GM12878 (cell line): ENCODE measurements around the gene DENND1A. TPM values are rescaled to one million over a fixed set of nuclear protein-coding genes. Genes with fewer than 3 reads are reported as not detected.

Source experiments
- ATAC-seq: fragments of 200-7000 bp; cut with Tn5 transposase; 3 replicates; pipeline ENCODE4 v1.9.1; 2020; ENCODE audit warnings: mild to moderate bottlenecking, moderate library complexity
- BruUV-seq: library from RNA; stranded (reverse); fragments of 400-500 nt; replicated peaks from 2 replicates; lab custom pipeline; 2021; lab: Mats Ljungman, UMichigan
- CTCF ChIA-PET: fragments of 300-600 bp; sonication (Branson Sonifier 250); formaldehyde crosslinking; extraction: SDS; loops from one replicate; lab custom pipeline; 2021; ENCODE audit warnings: inconsistent platforms; lab: Yijun Ruan, JAX
- POLR2A ChIA-PET: fragments of 350-600 bp; formaldehyde crosslinking; extraction: SDS; loops from one replicate; lab custom pipeline; 2021; ENCODE audit warnings: inconsistent platforms; lab: Charles Lee
- RAD21 ChIA-PET: fragments of 300-600 bp; sonication (Branson Sonifier 250); formaldehyde crosslinking; loops from one replicate; lab custom pipeline; 2023; ENCODE audit warnings: antibody characterized with exemption; ENCODE audit not compliant: unreplicated experiment; lab: Charles Lee
- SMC1A ChIA-PET: fragments of 300-600 bp; sonication (Branson Sonifier 250); formaldehyde crosslinking; loops from one replicate; lab custom pipeline; 2023; ENCODE audit not compliant: unreplicated experiment, uncharacterized antibody; lab: Charles Lee
- DNase-seq: peaks from one replicate; pipeline ENCODE4 v3.0.0-alpha.2; 2011; ENCODE audit warnings: low read depth, low spot score
- FAIRE-seq: peaks from 3 replicates; lab custom pipeline; 2011; peaks lifted over from hg19 to GRCh38; lab: Jason Lieb, UNC
- H2AFZ ChIP-seq: 2 replicates; pipeline ENCODE4 v1.6.0; 2011; ENCODE audit warnings: low read depth, low read length, control low read depth; ENCODE audit not compliant: control insufficient read depth
- H3K27ac ChIP-seq: 2 replicates; pipeline ENCODE4 v1.5.1; 2011; ENCODE audit warnings: control low read depth; ENCODE audit not compliant: control insufficient read depth, insufficient read depth
- H3K27me3 ChIP-seq, 2 experiments: replicated peaks in 1 of 2; 2 replicates each; pipeline versions ENCODE4 v1.6.0 to v1.6.1; 2011; ENCODE audit warnings: low read length in 1 of 2; ENCODE audit not compliant: control insufficient read depth in 2 of 2, insufficient read depth in 2 of 2
- H3K36me3 ChIP-seq, 2 experiments: 2 replicates each; pipeline ENCODE4 v1.5.1; 2011; ENCODE audit warnings: low read length in 1 of 2; ENCODE audit not compliant: control insufficient read depth in 2 of 2, insufficient read depth in 2 of 2
- H3K4me1 ChIP-seq: 2 replicates; pipeline ENCODE4 v1.6.1; 2011; ENCODE audit warnings: mild to moderate bottlenecking, low read length, moderate library complexity, mixed read lengths; ENCODE audit not compliant: control insufficient read depth, insufficient read depth
- H3K4me2 ChIP-seq: 2 replicates; pipeline ENCODE4 v1.6.0; 2011; ENCODE audit warnings: control low read depth; ENCODE audit not compliant: control insufficient read depth, insufficient read depth
- H3K4me3 ChIP-seq: fragments of 200-600 bp; sonication (generic); 2 replicates; pipeline ENCODE4 v1.5.1; 2016
- H3K79me2 ChIP-seq: 2 replicates; pipeline ENCODE4 v1.6.0; 2011; ENCODE audit warnings: low read length; ENCODE audit not compliant: control insufficient read depth, insufficient read depth
- H3K9ac ChIP-seq: 2 replicates; pipeline ENCODE4 v1.8.0; 2011; ENCODE audit warnings: low read length, control low read depth, mixed read lengths; ENCODE audit not compliant: control insufficient read depth, insufficient read depth
- H3K9me3 ChIP-seq: replicated peaks from 3 replicates; pipeline ENCODE4 v1.5.1; 2011; ENCODE audit warnings: mild to moderate bottlenecking, low read length; ENCODE audit not compliant: control insufficient read depth, insufficient read depth
- H4K20me1 ChIP-seq: 2 replicates; pipeline ENCODE4 v1.6.0; 2011; ENCODE audit not compliant: control insufficient read depth, insufficient read depth
- ATF7 ChIP-seq: fragments of 450-650 bp; IDR thresholded peaks from 2 replicates; pipeline ENCODE4 v1.6.1; 2016; ENCODE audit warnings: low read depth, mild to moderate bottlenecking
- BCL3 ChIP-seq: IDR thresholded peaks from 2 replicates; pipeline ENCODE4 v1.6.1; 2011; ENCODE audit warnings: borderline replicate concordance, low read depth, mild to moderate bottlenecking, moderate library complexity, low read length; ENCODE audit not compliant: insufficient read depth, poor library complexity, severe bottlenecking
- CBX5 ChIP-seq: sonication (generic); IDR thresholded peaks from 2 replicates; pipeline ENCODE4 v1.6.1; 2016; ENCODE audit warnings: low read depth, moderate library complexity, mild to moderate bottlenecking, inconsistent platforms
- EGR1 ChIP-seq, 2 experiments: IDR thresholded peaks; 1 replicate in 1 of 2; 2 replicates in 1 of 2; pipeline ENCODE4 v1.6.1; 2011 to 2012; ENCODE audit warnings: low read depth in 2 of 2, low read length in 2 of 2, borderline replicate concordance in 1 of 2, mild to moderate bottlenecking in 1 of 2, moderate library complexity in 1 of 2
- IRF3 ChIP-seq: fragments of 450-650 bp; IDR thresholded peaks from 2 replicates; pipeline ENCODE4 v1.6.1; 2014; ENCODE audit warnings: mild to moderate bottlenecking
- KLF5 ChIP-seq: fragments of 450-650 bp; IDR thresholded peaks from 2 replicates; pipeline ENCODE4 v1.6.1; 2014; ENCODE audit warnings: mild to moderate bottlenecking; ENCODE audit not compliant: partially characterized antibody
- PRDM15 ChIP-seq: fragments of 450-650 bp; formaldehyde crosslinking; IDR thresholded peaks from 2 replicates; pipeline ENCODE4 v1.4.0; 2020; ENCODE audit warnings: mild to moderate bottlenecking, moderate library complexity
- RCOR1 ChIP-seq: conservative IDR thresholded peaks from 2 replicates; pipeline ENCODE4 v1.6.1; 2012; ENCODE audit warnings: low read depth, low read length, improper control_type of control experiment
- SPI1 ChIP-seq: IDR thresholded peaks from 2 replicates; pipeline ENCODE4 v1.6.1; 2011; ENCODE audit warnings: low read depth, mild to moderate bottlenecking, low read length, moderate library complexity, borderline replicate concordance; ENCODE audit not compliant: insufficient read depth
- SREBF2 ChIP-seq: IDR thresholded peaks from 2 replicates; pipeline ENCODE4 v1.6.1; 2012; ENCODE audit warnings: mild to moderate bottlenecking, low read length
- ZNF622 ChIP-seq: fragments of 450-650 bp; IDR thresholded peaks from 2 replicates; pipeline ENCODE4 v1.6.1; 2017; ENCODE audit warnings: mild to moderate bottlenecking, inconsistent platforms
- WGBS: methylation state at CpG from one replicate; pipeline ENCODE4 v1.1.6; 2016; ENCODE audit warnings: low lambda C conversion rate; ENCODE audit not compliant: insufficient replicate concordance, insufficient coverage; ENCODE audit errors: missing lambda C conversion rate; 5-methylcytosine and 5-hydroxymethylcytosine counted together
- in situ Hi-C: fragments of 300-500 bp; cut with MboI; formaldehyde crosslinking; loops from 9 replicates; pipeline ENCODE4 v1.14.3; 2018; ENCODE audit warnings: mixed read lengths
- intact Hi-C: fragments of 100-400 bp; cut with micrococcal nuclease; formaldehyde crosslinking; loops from one replicate; pipeline ENCODE4 v1.14.2; 2022; ENCODE audit not compliant: unreplicated experiment
- polyA plus RNA-seq, 11 experiments: library from polyadenylated mRNA; depleted of rRNA in 4 of 11; unstranded in 6 of 11; stranded (reverse) in 5 of 11; fragments of >200 nt; fragmentation: Nextera tagmentation in 4 of 11; fragmentation: Illumina TruSeq in 1 of 11; extraction: Ambion mirVana in 4 of 11; extraction: Trizol in 1 of 11; gene quantifications; 1 replicate in 1 of 11; 2 replicates in 10 of 11; pipeline versions ENCODE4 v1.2.1 to v1.2.3, GENCODE V29; 2011 to 2016; ENCODE audit warnings: inconsistent platforms in 2 of 11, missing spikeins in 2 of 11, low read depth in 1 of 11
- total RNA-seq, 4 experiments: library from RNA; depleted of rRNA in 3 of 4; stranded (reverse); fragments of >200 nt in 3 of 4; fragmentation: Illumina TruSeq in 1 of 4; extraction: Trizol in 1 of 4; gene quantifications; 2 replicates each; pipeline versions ENCODE4 v1.2.1 to v1.2.3, GENCODE V29; 2013 to 2021
- TF ChIP-seq, protein P1 (sequence below): fragments of 450-650 bp; formaldehyde crosslinking; IDR thresholded peaks from 2 replicates; pipeline ENCODE4 v1.5.0; 2022; ENCODE audit warnings: mild to moderate bottlenecking, missing genetic modification characterization

The DENND1A gene
- total and polyA plus RNA-seq, 10 of the 15 experiments (the other 5 are each of a cell fraction or from before 2014, with no cell fraction given): 14.1 to 48.6 (median 35.2) TPM

- Histone ChIP-seq H3K27me3 (no peaks in the 10 kb centered on the region), H4K20me1 (no peaks in the 10 kb centered on the region), H3K9ac (no peak overlapping the region), H3K4me3 (no peak overlapping the region), H3K27ac (no peak overlapping the region), H3K9me3 (no peaks in the 10 kb centered on the region), H3K4me1 (no peaks in the 10 kb centered on the region), H3K79me2 (no peaks in the 10 kb centered on the region), H2AFZ (no peak overlapping the region), H3K36me3 (peaks cover 0 to 2% of the 10 kb centered on the region in 2 experiments; a peak in 3 of 4 replicates), H3K4me2 (no peak overlapping the region)
- no peak for ATAC-seq
- no peak for DNase-seq
- POLR2A ChIA-PET: interaction anchor here (1.1 kb wide), 1 partner anchor 16 kb away, joined by 3 read pairs; no protein-coding TSS in a partner anchor
- CTCF ChIA-PET: no interaction called here
- BruUV-seq: no TSS peak
- intact Hi-C loops (no loop called here), in situ Hi-C loops (no loop called here)
- FAIRE-seq: no peak
- RAD21 ChIA-PET: interaction anchor here (1.0 kb wide), 1 partner anchor 343 kb away, joined by 3 read pairs; no protein-coding TSS in a partner anchor
- SMC1A ChIA-PET: interaction anchor here (0.8 to 1.6 kb wide), 7 partner anchors 10 to 385 kb away, joined by 3 to 6 read pairs (median 3); no protein-coding TSS in a partner anchor
- WGBS: 89% methylated on average over 13 of the region's 13 CpGs
- no peak for TF ChIP-seq ZNF622
- no peak for TF ChIP-seq IRF3
- no peak for TF ChIP-seq CBX5
- TF ChIP-seq, protein P1, sequence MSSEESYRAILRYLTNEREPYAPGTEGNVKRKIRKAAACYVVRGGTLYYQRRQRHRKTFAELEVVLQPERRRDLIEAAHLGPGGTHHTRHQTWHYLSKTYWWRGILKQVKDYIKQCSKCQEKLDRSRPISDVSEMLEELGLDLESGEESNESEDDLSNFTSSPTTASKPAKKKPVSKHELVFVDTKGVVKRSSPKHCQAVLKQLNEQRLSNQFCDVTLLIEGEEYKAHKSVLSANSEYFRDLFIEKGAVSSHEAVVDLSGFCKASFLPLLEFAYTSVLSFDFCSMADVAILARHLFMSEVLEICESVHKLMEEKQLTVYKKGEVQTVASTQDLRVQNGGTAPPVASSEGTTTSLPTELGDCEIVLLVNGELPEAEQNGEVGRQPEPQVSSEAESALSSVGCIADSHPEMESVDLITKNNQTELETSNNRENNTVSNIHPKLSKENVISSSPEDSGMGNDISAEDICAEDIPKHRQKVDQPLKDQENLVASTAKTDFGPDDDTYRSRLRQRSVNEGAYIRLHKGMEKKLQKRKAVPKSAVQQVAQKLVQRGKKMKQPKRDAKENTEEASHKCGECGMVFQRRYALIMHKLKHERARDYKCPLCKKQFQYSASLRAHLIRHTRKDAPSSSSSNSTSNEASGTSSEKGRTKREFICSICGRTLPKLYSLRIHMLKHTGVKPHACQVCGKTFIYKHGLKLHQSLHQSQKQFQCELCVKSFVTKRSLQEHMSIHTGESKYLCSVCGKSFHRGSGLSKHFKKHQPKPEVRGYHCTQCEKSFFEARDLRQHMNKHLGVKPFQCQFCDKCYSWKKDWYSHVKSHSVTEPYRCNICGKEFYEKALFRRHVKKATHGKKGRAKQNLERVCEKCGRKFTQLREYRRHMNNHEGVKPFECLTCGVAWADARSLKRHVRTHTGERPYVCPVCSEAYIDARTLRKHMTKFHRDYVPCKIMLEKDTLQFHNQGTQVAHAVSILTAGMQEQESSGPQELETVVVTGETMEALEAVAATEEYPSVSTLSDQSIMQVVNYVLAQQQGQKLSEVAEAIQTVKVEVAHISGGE (CRISPR knock-in tag): no peak
- no peak for TF ChIP-seq EGR1 (IDR thresholded peaks at IDR 0.05; ENCODE audit: borderline replicate concordance in 1 of 2, low read depth in 2 of 2, low read length in 2 of 2)
- TF ChIP-seq PRDM15 (CRISPR knock-in tag): no peak
- TF ChIP-seq BCL3: no peak
- TF ChIP-seq ATF7: no peak
- TF ChIP-seq RCOR1: no peak
- no peak for TF ChIP-seq SREBF2
- TF ChIP-seq KLF5: no peak
- no peak for TF ChIP-seq SPI1
These were observed 275.5 kb downstream of the DENND1A start for GRCh38 chr9:123654218-123654993.
